GM12878 (cell line): ENCODE data around the gene GRIN2C. TPM values are rescaled to one million over a fixed set of nuclear protein-coding genes. Genes with fewer than 3 reads are reported as not detected.
A peak's percentile ranks its signal among the peaks of the same experiment; 100 is the strongest.

Experiments used
- ATAC-seq: fragments of 200-7000 bp; cut with Tn5 transposase; 3 replicates; pipeline ENCODE4 v1.9.1; 2020; ENCODE audit warnings: mild to moderate bottlenecking, moderate library complexity
- BruUV-seq: library from RNA; stranded (reverse); fragments of 400-500 nt; replicated peaks from 2 replicates; lab custom pipeline; 2021; lab: Mats Ljungman, UMichigan
- CTCF ChIA-PET: fragments of 300-600 bp; sonication (Branson Sonifier 250); formaldehyde crosslinking; extraction: SDS; loops from one replicate; lab custom pipeline; 2021; ENCODE audit warnings: inconsistent platforms; lab: Yijun Ruan, JAX
- POLR2A ChIA-PET: fragments of 350-600 bp; formaldehyde crosslinking; extraction: SDS; loops from one replicate; lab custom pipeline; 2021; ENCODE audit warnings: inconsistent platforms; lab: Charles Lee
- RAD21 ChIA-PET: fragments of 300-600 bp; sonication (Branson Sonifier 250); formaldehyde crosslinking; loops from one replicate; lab custom pipeline; 2023; ENCODE audit warnings: antibody characterized with exemption; ENCODE audit not compliant: unreplicated experiment; lab: Charles Lee
- SMC1A ChIA-PET: fragments of 300-600 bp; sonication (Branson Sonifier 250); formaldehyde crosslinking; loops from one replicate; lab custom pipeline; 2023; ENCODE audit not compliant: unreplicated experiment, uncharacterized antibody; lab: Charles Lee
- DNase-seq: peaks from one replicate; pipeline ENCODE4 v3.0.0-alpha.2; 2011; ENCODE audit warnings: low read depth, low spot score
- FAIRE-seq: peaks from 3 replicates; lab custom pipeline; 2011; peaks lifted over from hg19 to GRCh38; lab: Jason Lieb, UNC
- H2AFZ ChIP-seq: 2 replicates; pipeline ENCODE4 v1.6.0; 2011; ENCODE audit warnings: low read depth, low read length, control low read depth; ENCODE audit not compliant: control insufficient read depth
- H3K27ac ChIP-seq: 2 replicates; pipeline ENCODE4 v1.5.1; 2011; ENCODE audit warnings: control low read depth; ENCODE audit not compliant: control insufficient read depth, insufficient read depth
- H3K27me3 ChIP-seq, 2 experiments: replicated peaks in 1 of 2; 2 replicates each; pipeline versions ENCODE4 v1.6.0 to v1.6.1; 2011; ENCODE audit warnings: low read length in 1 of 2; ENCODE audit not compliant: control insufficient read depth in 2 of 2, insufficient read depth in 2 of 2
- H3K36me3 ChIP-seq, 2 experiments: 2 replicates each; pipeline ENCODE4 v1.5.1; 2011; ENCODE audit warnings: low read length in 1 of 2; ENCODE audit not compliant: control insufficient read depth in 2 of 2, insufficient read depth in 2 of 2
- H3K4me1 ChIP-seq: 2 replicates; pipeline ENCODE4 v1.6.1; 2011; ENCODE audit warnings: mild to moderate bottlenecking, low read length, moderate library complexity, mixed read lengths; ENCODE audit not compliant: control insufficient read depth, insufficient read depth
- H3K4me2 ChIP-seq: 2 replicates; pipeline ENCODE4 v1.6.0; 2011; ENCODE audit warnings: control low read depth; ENCODE audit not compliant: control insufficient read depth, insufficient read depth
- H3K4me3 ChIP-seq: fragments of 200-600 bp; sonication (generic); 2 replicates; pipeline ENCODE4 v1.5.1; 2016
- H3K79me2 ChIP-seq: 2 replicates; pipeline ENCODE4 v1.6.0; 2011; ENCODE audit warnings: low read length; ENCODE audit not compliant: control insufficient read depth, insufficient read depth
- H3K9ac ChIP-seq: 2 replicates; pipeline ENCODE4 v1.8.0; 2011; ENCODE audit warnings: low read length, control low read depth, mixed read lengths; ENCODE audit not compliant: control insufficient read depth, insufficient read depth
- H3K9me3 ChIP-seq: replicated peaks from 3 replicates; pipeline ENCODE4 v1.5.1; 2011; ENCODE audit warnings: mild to moderate bottlenecking, low read length; ENCODE audit not compliant: control insufficient read depth, insufficient read depth
- H4K20me1 ChIP-seq: 2 replicates; pipeline ENCODE4 v1.6.0; 2011; ENCODE audit not compliant: control insufficient read depth, insufficient read depth
- ASH2L ChIP-seq: fragments of 300-600, 200-600 bp; sonication (generic); IDR thresholded peaks from 2 replicates; pipeline ENCODE4 v1.6.1; 2017; ENCODE audit warnings: low read depth, mild to moderate bottlenecking, borderline replicate concordance
- CREM ChIP-seq: IDR thresholded peaks from 2 replicates; pipeline ENCODE4 v1.6.1; 2014; ENCODE audit warnings: antibody characterized with exemption, low read depth
- DPF2 ChIP-seq: fragments of 450-650 bp; IDR thresholded peaks from 2 replicates; pipeline ENCODE4 v1.6.1; 2017; ENCODE audit warnings: mild to moderate bottlenecking
- FOXK2 ChIP-seq: fragments of 450-650 bp; IDR thresholded peaks from 2 replicates; pipeline ENCODE4 v1.6.1; 2017; ENCODE audit warnings: mild to moderate bottlenecking, moderate library complexity
- HCFC1 ChIP-seq: fragments of 150-350 bp; IDR thresholded peaks from 2 replicates; pipeline ENCODE4 v1.6.1; 2014; ENCODE audit warnings: low read length
- HDGF ChIP-seq: fragments of 450-650 bp; IDR thresholded peaks from 2 replicates; pipeline ENCODE4 v1.6.1; 2016; ENCODE audit warnings: antibody characterized with exemption
- IRF5 ChIP-seq: fragments of 450-650 bp; IDR thresholded peaks from 2 replicates; pipeline ENCODE4 v1.6.1; 2017; ENCODE audit warnings: borderline replicate concordance
- POU2F2 ChIP-seq: IDR thresholded peaks from 3 replicates; pipeline ENCODE4 v1.6.1; 2011; ENCODE audit warnings: low read depth, mild to moderate bottlenecking, low read length, borderline replicate concordance
- RB1 ChIP-seq: fragments of 450-650 bp; formaldehyde crosslinking; IDR thresholded peaks from 2 replicates; pipeline ENCODE4 v1.6.1; 2017; ENCODE audit warnings: mild to moderate bottlenecking, borderline replicate concordance
- RCOR1 ChIP-seq: conservative IDR thresholded peaks from 2 replicates; pipeline ENCODE4 v1.6.1; 2012; ENCODE audit warnings: low read depth, low read length, improper control_type of control experiment
- RELA ChIP-seq: fragments of 450-650 bp; IDR thresholded peaks from 2 replicates; pipeline ENCODE4 v1.8.0; 2014; ENCODE audit warnings: borderline replicate concordance; ENCODE audit not compliant: partially characterized antibody
- RELB ChIP-seq: fragments of 450-650 bp; IDR thresholded peaks from 2 replicates; pipeline ENCODE4 v1.6.1; 2017; ENCODE audit warnings: low read depth, mild to moderate bottlenecking, moderate library complexity
- SIN3A ChIP-seq: IDR thresholded peaks from 2 replicates; pipeline ENCODE4 v1.6.1; 2012; ENCODE audit warnings: low read depth, low read length, improper control_type of control experiment
- SMARCA5 ChIP-seq: fragments of 450-650 bp; IDR thresholded peaks from 2 replicates; pipeline ENCODE4 v1.6.1; 2017; ENCODE audit warnings: mild to moderate bottlenecking
- TCF3 ChIP-seq: IDR thresholded peaks from 2 replicates; pipeline ENCODE4 v1.6.1; 2012; ENCODE audit warnings: low read depth, mild to moderate bottlenecking, low read length, borderline replicate concordance; ENCODE audit not compliant: insufficient read depth
- YBX1 ChIP-seq: fragments of 450-650 bp; IDR thresholded peaks from 2 replicates; pipeline ENCODE4 v1.6.1; 2016; ENCODE audit warnings: antibody characterized with exemption
- YY1 ChIP-seq: IDR thresholded peaks from 2 replicates; pipeline ENCODE4 v1.6.1; 2011; ENCODE audit warnings: low read depth, mild to moderate bottlenecking, low read length
- WGBS: methylation state at CpG from one replicate; pipeline ENCODE4 v1.1.6; 2016; ENCODE audit warnings: low lambda C conversion rate; ENCODE audit not compliant: insufficient replicate concordance, insufficient coverage; ENCODE audit errors: missing lambda C conversion rate; 5-methylcytosine and 5-hydroxymethylcytosine counted together
- in situ Hi-C: fragments of 300-500 bp; cut with MboI; formaldehyde crosslinking; loops from 9 replicates; pipeline ENCODE4 v1.14.3; 2018; ENCODE audit warnings: mixed read lengths
- intact Hi-C: fragments of 100-400 bp; cut with micrococcal nuclease; formaldehyde crosslinking; loops from one replicate; pipeline ENCODE4 v1.14.2; 2022; ENCODE audit not compliant: unreplicated experiment
- polyA plus RNA-seq, 11 experiments: library from polyadenylated mRNA; depleted of rRNA in 4 of 11; unstranded in 6 of 11; stranded (reverse) in 5 of 11; fragments of >200 nt; fragmentation: Nextera tagmentation in 4 of 11; fragmentation: Illumina TruSeq in 1 of 11; extraction: Ambion mirVana in 4 of 11; extraction: Trizol in 1 of 11; gene quantifications; 1 replicate in 1 of 11; 2 replicates in 10 of 11; pipeline versions ENCODE4 v1.2.1 to v1.2.3, GENCODE V29; 2011 to 2016; ENCODE audit warnings: inconsistent platforms in 2 of 11, missing spikeins in 2 of 11, low read depth in 1 of 11
- total RNA-seq, 4 experiments: library from RNA; depleted of rRNA in 3 of 4; stranded (reverse); fragments of >200 nt in 3 of 4; fragmentation: Illumina TruSeq in 1 of 4; extraction: Trizol in 1 of 4; gene quantifications; 2 replicates each; pipeline versions ENCODE4 v1.2.1 to v1.2.3, GENCODE V29; 2013 to 2021
- TF ChIP-seq, protein P1 (sequence below): fragments of 450-650 bp; IDR thresholded peaks from 2 replicates; pipeline ENCODE4 v1.6.1; 2014; ENCODE audit warnings: mild to moderate bottlenecking

GRIN2C gene
- total and polyA plus RNA-seq, 10 of the 15 experiments (the other 5 are each of a cell fraction or from before 2014, with no cell fraction given): 0.01 to 0.20 (median 0.11) TPM; not detected in 2

GRCh38 chr17:74873037-74873873 is 13.6 kb upstream of the GRIN2C start:
- H3K27ac ChIP-seq: peak overlapping the region; percentile 96
- TF ChIP-seq POU2F2: peak; percentile 88; the same call in 2 of the 3 replicates
- peak; percentile 91 for TF ChIP-seq RELB
- peak; percentile 61; the same call in 1 of the 2 replicates for TF ChIP-seq YY1
- no peak for TF ChIP-seq RCOR1
- no peak for TF ChIP-seq ASH2L
- no peak for TF ChIP-seq IRF5
- no peak; the same call in 1 of the 2 replicates for TF ChIP-seq DPF2
- TF ChIP-seq RB1: peak; percentile 99; the same call in 1 of the 2 replicates
- no peak for TF ChIP-seq HDGF
- TF ChIP-seq CREM: peak; percentile 99
- peak; percentile 47; the same call in 1 of the 2 replicates for TF ChIP-seq TCF3
- TF ChIP-seq RELA: peak; percentile 90
- TF ChIP-seq, protein P1, sequence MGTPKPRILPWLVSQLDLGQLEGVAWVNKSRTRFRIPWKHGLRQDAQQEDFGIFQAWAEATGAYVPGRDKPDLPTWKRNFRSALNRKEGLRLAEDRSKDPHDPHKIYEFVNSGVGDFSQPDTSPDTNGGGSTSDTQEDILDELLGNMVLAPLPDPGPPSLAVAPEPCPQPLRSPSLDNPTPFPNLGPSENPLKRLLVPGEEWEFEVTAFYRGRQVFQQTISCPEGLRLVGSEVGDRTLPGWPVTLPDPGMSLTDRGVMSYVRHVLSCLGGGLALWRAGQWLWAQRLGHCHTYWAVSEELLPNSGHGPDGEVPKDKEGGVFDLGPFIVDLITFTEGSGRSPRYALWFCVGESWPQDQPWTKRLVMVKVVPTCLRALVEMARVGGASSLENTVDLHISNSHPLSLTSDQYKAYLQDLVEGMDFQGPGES: peak; percentile 76
- peak; percentile 66; the same call in 1 of the 2 replicates for TF ChIP-seq FOXK2
- no peak for TF ChIP-seq YBX1
- no peak for TF ChIP-seq SMARCA5
- peak; percentile 84; the same call in 1 of the 2 replicates for TF ChIP-seq SIN3A
- TF ChIP-seq HCFC1: peak; percentile 85

More at GRCh38 chr17:74873037-74873873, 13.6 kb upstream of the GRIN2C start:
- Histone ChIP-seq H4K20me1 (no peaks in the 10 kb centered on the region), H3K4me2 (peak overlapping the region; percentile 83), H3K27me3 (no peaks in the 10 kb centered on the region), H3K9me3 (no peaks in the 10 kb centered on the region), H2AFZ (peak overlapping the region; percentile 90), H3K4me3 (peak overlapping the region; percentile 82), H3K4me1 (peaks cover 14% of the 10 kb centered on the region), H3K79me2 (peaks cover 16% of the 10 kb centered on the region), H3K36me3 (no peaks in the 10 kb centered on the region; a peak in 1 of 4 replicates), H3K9ac (peak overlapping the region; percentile 94)
- CTCF ChIA-PET: interaction anchor here (0.7 to 4.5 kb wide), 17 partner anchors 10 to 1033 kb away, joined by 3 to 40 read pairs (median 3); partner anchors contain the start of genes MRPL58 and RAB37
- in situ Hi-C loops: no loop called here
- RAD21 ChIA-PET: interaction anchor here (0.7 to 3.2 kb wide), 12 partner anchors 8 to 416 kb away, joined by 3 to 24 read pairs (median 4); partner anchors contain the start of genes RAB37 and SLC25A19
- DNase-seq (peak; percentile 99), ATAC-seq (peak; percentile 96), FAIRE-seq (peak; percentile 100)
- TSS peak; percentile 99 for BruUV-seq
- SMC1A ChIA-PET: interaction anchor here (0.9 to 2.5 kb wide), 7 partner anchors 8 to 127 kb away, joined by 3 to 10 read pairs (median 3); no protein-coding TSS in a partner anchor
- POLR2A ChIA-PET: interaction anchor here (0.6 to 1.9 kb wide), 18 partner anchors 14 to 521 kb away, joined by 3 to 15 read pairs (median 4); partner anchors contain the start of genes KCTD2, MRPL58, NAT9 and RAB37
- intact Hi-C loops: no loop called here
- under 1% methylated on average over 52 of the region's 55 CpGs for WGBS
